GM18867 (cell line): ENCODE results near the gene SMIM36.
"Not testable (repeated sequence)": the region's sequence is repeated elsewhere in the genome, so short reads cannot be mapped to it uniquely, and the experiment has no call there.

Experiments used
- ATAC-seq: cut with Tn5 transposase; IDR thresholded peaks from one replicate; pipeline ENCODE4 v1.9.1; 2021; ENCODE audit warnings: mild to moderate bottlenecking, moderate library complexity; ENCODE audit not compliant: unreplicated experiment

SMIM36 gene

DNA sequence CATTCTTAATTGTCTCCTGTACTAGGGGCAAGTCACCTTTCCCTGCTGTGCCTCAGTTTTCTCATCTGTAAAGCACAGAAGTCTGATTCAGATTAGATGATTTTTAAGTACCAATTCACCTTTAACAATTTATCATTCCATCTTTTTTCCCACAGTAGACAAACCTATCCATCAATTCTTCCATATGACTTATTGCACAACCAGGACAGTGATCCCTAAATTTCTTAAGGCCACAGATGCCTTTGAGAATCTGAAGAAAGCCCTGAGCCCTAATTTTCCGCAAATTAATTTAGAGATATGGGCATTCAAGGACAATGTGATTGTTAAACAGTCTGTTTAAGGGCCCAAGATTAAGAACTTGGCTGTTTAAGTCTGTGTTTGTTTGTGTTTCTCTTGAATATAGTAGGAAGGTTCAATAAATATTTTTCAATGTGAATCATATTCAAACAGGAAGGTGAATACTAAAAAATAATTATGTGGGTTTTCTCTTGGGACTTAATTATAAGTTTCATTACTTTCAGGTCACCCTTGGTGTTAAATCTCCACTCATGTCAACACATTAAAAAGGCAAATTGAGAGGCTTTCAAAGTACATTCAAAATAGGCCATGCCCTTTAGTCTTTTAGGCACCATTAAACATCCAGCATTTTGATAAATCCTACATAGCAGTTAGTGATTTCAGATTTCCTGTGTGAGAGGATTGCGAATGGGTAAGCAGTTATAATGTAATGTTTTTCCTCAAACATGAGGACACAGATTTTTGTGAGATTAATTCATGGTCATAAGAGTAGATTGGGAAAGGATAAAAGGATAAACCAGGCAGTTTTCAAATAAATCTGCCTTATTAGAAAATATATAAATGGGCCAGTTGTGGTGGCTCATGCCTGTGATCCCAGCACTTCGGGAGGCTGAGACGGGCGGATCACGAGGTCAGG, 54.7 kb downstream of the SMIM36 start:
- ATAC-seq, result no peak

DNA sequence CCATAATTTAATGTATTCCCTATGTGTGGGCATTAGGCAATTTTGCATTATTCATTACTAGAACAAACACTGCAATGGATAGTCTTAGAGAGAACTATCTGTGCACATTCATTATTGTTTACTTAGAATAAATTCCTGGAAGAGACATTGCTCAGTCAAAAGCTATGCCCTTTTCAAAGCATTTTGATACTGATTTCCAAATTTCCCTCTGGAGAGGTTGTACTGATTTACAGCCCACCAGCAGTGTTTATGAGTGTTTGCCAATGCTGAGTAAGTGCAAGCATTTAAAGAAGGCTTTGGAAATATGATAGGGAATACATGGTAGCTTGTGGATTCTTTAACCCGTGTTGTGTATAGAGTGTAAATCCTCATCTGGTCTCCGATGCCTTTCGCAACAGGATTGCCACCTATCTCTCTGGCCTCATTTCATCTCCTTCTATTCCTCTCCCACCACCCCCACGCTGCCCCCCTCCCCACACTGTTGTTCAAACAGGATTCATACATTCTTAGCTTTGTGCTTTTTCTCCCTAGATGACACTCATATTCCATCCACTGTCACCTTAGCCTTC, 56.3 kb downstream of the SMIM36 start:
- no peak for ATAC-seq

DNA sequence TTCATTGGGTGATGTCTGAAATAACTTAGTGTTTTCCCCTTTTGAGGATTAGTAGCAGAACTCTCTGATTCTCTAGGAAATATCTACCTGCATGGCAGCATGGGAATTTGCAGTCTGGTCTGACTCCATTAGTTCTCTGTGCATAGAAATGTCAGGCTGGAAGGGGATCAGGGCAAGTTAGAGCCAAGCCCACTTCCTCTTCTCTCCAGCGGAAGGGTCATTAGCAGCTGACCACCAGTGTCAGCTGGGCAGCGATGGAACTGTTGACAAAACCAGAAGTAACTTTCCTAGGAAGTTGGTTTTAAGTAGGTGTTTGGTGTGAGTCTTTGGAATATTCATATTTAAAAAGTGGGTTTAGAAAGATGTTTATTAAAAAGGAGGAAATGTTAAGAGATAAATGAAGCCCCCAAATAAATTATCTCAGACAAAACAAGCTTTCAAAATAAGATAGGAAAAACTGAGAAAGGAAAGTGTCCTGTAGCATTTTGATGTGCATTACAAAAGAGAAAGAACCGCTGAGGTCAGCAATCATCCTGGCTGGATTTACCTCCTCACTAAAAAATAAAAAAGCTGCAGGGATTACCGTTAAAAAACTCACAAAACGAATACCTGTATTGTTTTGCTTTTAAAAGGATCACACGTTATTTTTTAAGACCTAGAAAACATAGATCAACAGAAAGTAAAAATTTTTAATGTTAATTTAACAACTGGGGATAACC, 57.3 kb downstream of the SMIM36 start:
- no peak for ATAC-seq

- no peak for ATAC-seq
Observed at GRCh38 chr17:55452139-55452790, 59.0 kb downstream of the SMIM36 start.

DNA sequence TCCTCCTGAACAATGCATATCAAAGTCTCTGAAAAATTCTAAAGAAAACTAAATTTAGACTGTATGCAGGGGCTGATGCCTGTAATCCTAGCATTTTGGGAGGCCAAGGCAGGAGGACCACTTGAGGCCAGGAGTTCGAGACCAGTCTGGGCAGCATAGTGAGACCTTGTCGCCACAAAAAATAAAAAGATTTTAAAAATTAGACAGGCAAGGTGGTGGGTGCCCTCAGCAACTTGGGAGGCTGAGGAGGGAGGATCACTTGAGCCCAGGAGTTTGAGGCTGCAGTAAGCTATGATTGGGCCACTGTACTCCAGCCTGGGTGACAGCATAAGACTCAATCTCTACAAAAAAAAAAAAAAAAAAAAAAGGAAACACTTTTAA, 59.5 kb downstream of the SMIM36 start:
- ATAC-seq, result no peak

GRCh38 chr17:55451203-55451641, 60.0 kb downstream of the SMIM36 start:
- ATAC-seq, result no peak

DNA sequence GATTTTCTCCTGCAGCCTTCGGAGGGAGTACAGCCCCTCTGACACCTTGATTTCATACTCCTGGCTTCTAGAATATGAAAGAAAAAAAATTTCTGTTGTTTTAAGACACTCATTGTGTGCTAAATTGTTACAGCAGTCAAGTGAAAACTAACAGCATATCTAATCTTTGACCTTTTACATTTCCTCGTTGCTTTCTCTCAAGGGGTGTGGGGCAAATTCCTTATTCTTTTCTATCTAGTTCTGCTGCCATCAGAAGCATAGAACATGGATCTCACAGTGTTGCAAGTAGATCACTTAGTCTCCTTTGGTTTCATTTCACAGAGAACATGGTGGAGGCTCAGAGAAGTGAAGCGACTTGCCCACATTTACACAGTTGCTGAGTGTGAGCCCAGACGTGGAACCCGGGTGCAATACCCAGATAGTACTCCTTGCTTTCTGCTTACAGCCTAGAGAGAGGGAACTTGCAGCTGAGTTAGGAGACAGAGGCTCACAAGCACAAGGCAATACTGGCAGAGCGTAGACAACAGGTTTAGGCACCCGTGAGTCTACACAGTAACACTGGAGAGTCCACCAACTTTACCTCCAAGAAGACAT, 60.9 kb downstream of the SMIM36 start:
- no peak for ATAC-seq

GRCh38 chr17:55448681-55449080, 62.6 kb downstream of the SMIM36 start:
- ATAC-seq, result no peak

DNA sequence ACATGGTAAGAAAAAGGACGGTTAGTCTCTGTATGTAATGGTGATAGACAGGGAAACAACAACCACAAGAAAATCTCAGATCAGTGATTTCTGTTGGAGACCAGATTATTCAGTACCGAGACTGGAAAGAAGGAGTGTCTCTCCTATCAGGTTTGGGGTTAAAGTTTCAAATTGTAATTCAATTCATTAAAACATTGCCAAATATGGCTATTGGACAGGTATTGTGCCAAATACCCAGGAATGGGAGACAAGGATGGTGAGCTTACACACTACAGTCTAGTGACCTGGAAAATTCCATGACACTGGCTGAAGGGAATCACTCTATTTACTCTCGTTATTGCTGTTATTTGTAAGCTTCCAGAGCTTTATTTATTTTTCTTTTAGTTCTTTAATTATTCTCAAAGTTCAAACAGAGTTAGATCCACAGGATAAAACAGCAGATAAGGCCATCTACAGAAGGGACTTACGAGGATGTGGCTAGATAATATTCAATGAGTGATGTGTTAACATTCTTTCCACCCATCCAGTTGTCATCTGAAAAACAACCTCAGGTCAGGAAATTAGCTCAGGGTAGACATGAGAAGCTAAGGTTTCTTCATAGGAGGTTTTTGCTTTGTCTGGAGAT, 64.6 kb downstream of the SMIM36 start:
- no peak for ATAC-seq

DNA sequence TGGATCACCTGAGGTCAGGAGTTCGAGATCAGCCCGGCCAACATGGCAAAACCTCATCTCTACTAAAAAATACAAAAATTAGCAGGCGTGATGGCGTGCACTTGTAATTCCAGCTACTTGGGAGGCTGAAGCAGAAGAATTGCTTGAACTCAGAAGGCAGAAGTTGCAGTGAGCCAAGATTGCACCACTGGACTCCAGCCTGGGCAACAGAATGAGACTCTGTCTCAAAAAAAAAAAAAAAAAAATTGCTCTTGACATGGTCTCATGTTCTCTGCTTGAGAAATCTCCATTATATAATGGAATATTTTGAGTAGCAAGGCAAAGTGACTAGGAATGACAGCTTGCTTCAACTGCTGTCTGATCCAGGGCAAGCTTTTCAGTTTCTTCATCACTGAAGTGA, 65.2 kb downstream of the SMIM36 start:
- not testable (repeated sequence) for ATAC-seq

GRCh38 chr17:55444471-55445441, 66.5 kb downstream of the SMIM36 start:
- peak; percentile 56 for ATAC-seq

DNA sequence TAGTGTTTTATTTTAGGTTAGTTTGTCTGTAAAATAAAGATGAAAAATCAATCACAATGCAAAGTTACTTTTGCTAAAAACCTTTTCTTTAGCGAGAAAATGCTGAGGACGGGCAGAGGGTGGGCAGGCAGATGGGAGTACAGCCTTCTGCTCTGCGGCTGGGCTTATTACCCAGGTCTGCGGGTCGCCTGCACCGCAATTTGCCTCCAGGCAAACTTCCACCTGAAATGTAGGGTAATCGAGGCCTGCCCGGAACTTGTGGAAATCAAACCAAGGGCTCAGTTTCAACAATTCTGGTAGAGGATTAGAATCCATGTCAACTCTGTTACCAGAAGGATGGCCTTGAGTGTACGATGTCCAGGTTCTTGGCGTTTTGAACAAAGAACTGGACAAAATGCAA, 67.3 kb downstream of the SMIM36 start:
- ATAC-seq, result no peak

DNA sequence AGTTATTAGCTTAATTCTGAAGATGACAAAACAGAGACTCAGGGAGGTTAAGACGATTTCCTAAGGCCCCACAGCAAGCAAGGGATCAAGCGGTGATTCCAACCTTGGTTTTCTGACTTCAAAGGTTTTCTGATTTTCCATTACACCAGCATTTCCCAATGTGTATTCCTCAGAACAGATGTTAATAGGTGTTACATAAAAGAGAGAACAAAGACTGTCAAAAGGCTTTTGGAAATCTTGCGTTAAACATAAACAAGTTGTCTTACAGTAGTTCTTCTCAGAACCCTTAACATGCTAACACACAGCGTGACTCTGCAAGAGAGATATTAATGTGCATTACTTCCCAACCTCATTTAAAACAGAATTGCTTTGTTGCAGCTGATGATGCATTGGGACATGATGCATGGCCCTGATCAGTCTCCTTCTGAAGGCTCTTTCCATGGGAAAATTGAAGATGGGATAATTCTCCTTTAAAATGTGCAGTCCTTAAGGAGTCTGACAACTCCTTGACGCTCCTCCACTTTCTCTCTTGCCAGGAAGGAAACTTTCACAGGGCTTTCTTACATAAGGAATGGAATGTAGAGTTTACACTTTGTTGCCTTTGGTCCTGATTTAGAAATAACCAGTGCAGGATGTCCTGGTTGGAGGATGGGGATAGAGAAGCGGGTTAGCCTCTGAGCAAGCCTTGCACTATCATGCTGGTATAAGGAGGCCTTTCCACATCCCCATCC, 68.1 kb downstream of the SMIM36 start:
- no peak for ATAC-seq

GRCh38 chr17:55442462-55442861, 68.8 kb downstream of the SMIM36 start:
- ATAC-seq, result no peak

DNA sequence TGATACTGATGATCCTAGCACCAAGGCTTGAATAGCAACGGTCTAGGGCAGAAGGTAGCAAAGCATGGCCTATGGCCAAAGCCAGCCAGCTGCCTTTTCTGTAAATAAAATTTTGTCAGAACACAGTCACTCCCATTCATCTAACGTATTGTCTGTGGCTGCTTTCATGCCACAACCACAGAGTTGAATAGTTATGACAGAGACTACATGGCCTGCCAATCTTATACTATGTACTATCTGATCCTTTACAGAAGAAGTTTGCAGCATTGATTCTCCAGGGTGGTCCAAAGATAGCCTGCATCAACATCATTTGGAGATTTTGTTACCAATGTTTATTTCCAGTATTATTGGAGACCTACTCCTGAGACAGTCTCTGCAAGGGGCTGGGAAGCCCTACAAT, 69.7 kb downstream of the SMIM36 start:
- ATAC-seq, result no peak

GRCh38 chr17:55440391-55440790, 70.9 kb downstream of the SMIM36 start:
- ATAC-seq, result no peak

DNA sequence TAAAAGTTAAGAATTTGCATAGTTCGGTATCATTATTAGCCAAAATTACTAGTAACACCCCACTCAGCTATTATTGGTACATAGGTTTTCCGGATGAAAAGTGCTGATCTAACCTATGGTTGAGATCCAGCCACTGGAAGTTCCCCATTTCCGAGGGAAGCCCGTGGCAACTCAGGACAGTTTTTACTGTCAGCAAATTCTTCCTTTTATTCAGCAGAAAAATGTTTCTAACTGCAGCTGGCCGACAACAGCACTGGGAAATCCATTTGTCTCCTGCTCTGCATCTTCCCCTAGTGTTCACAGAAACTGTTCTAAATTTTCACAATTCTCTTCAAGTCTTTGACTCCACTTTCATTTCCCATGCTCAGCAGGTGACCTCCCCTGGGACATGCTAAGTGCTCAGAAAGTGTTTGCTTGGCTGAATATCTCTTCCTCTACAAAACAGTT, 74.1 kb downstream of the SMIM36 start:
- ATAC-seq, result peak; percentile 72
